C4-2B (cell line): ENCODE results near the gene ZNF14.
"Not testable (repeated sequence)": the region's sequence is repeated elsewhere in the genome, so short reads cannot be mapped to it uniquely, and the experiment has no call there.

Experiments
- H3K27ac ChIP-seq: fragments of 450-650 bp; 2 replicates; pipeline ENCODE4 v1.5.1; 2017
- CTCF ChIP-seq: fragments of 450-650 bp; conservative IDR thresholded peaks from 2 replicates; pipeline ENCODE4 v1.5.1; 2017; ENCODE audit warnings: mild to moderate bottlenecking
- ZFX ChIP-seq: fragments of 450-650 bp; IDR thresholded peaks from 2 replicates; pipeline ENCODE4 v1.6.1; 2017

ZNF14 gene

GRCh38 chr19:19687090-19687489 is 45.8 kb downstream of the ZNF14 start:
- no peak for TF ChIP-seq ZFX
- TF ChIP-seq CTCF, result no peak
- no peak overlapping the region for H3K27ac ChIP-seq

GRCh38 chr19:19686580-19686979 is 46.3 kb downstream of the ZNF14 start:
- H3K27ac ChIP-seq, result no peak overlapping the region
- TF ChIP-seq CTCF, result no peak
- TF ChIP-seq ZFX, result no peak

- H3K27ac ChIP-seq, result not testable (repeated sequence)
Observed at GRCh38 chr19:19686119-19686518, 46.8 kb downstream of the ZNF14 start.

- TF ChIP-seq CTCF, result no peak
- no peak for TF ChIP-seq ZFX
- no peak overlapping the region for H3K27ac ChIP-seq
Observed at GRCh38 chr19:19679176-19680073, 53.5 kb downstream of the ZNF14 start.

GRCh38 chr19:19677579-19677978 is 55.3 kb downstream of the ZNF14 start:
- TF ChIP-seq ZFX (no peak), CTCF (no peak)
- no peak overlapping the region for H3K27ac ChIP-seq

- TF ChIP-seq CTCF, result no peak
- TF ChIP-seq ZFX, result no peak
Observed at GRCh38 chr19:19674315-19674714, 58.6 kb downstream of the ZNF14 start.

GRCh38 chr19:19672816-19673215 is 60.1 kb downstream of the ZNF14 start:
- TF ChIP-seq CTCF (no peak), ZFX (no peak)
- no peak overlapping the region for H3K27ac ChIP-seq

More at GRCh38 chr19:19674315-19674714, 58.6 kb downstream of the ZNF14 start:
- H3K27ac ChIP-seq, result no peak overlapping the region
